HT-29 (cell line): ENCODE data around the gene ALKBH6. TPM values are rescaled to one million over a fixed set of nuclear protein-coding genes. Genes with fewer than 3 reads are reported as not detected.
A peak's percentile ranks its signal among the peaks of the same experiment; 100 is the strongest.
"Not testable (repeated sequence)": the region's sequence is repeated elsewhere in the genome, so short reads cannot be mapped to it uniquely, and the experiment has no call there.

ENCODE experiments used
- DNase-seq: peaks from one replicate; pipeline ENCODE4 v3.0.0-alpha.2; 2015; ENCODE audit warnings: low spot score
- total RNA-seq: library from RNA; depleted of rRNA; stranded (reverse); fragments of >200 nt; shearing (Covaris generic); gene quantifications from 2 replicates; pipeline ENCODE4 v1.2.3, GENCODE V29; 2014

The ALKBH6 gene
- total RNA-seq, 1 experiment from 2014 or later, result 124 TPM

- DNase-seq, result no peak
Measured at GRCh38 chr19:35992907-35993765, 20.9 kb downstream of the ALKBH6 start.

GRCh38 chr19:35991731-35992450, 22.1 kb downstream of the ALKBH6 start:
- DNase-seq, result no peak

- no peak for DNase-seq
Measured at GRCh38 chr19:35990771-35991730, 23.0 kb downstream of the ALKBH6 start.

- no peak for DNase-seq
Measured at GRCh38 chr19:35990156-35990555, 23.9 kb downstream of the ALKBH6 start.

GRCh38 chr19:35988824-35989223, 25.2 kb downstream of the ALKBH6 start:
- DNase-seq, result no peak

- DNase-seq, result no peak
Measured at GRCh38 chr19:35987571-35987896, 26.5 kb downstream of the ALKBH6 start.

GRCh38 chr19:35986664-35987570, 27.1 kb downstream of the ALKBH6 start:
- DNase-seq, result no peak

GRCh38 chr19:35986111-35986510, 27.9 kb downstream of the ALKBH6 start:
- DNase-seq, result no peak

GRCh38 chr19:35983177-35983576, 30.8 kb downstream of the ALKBH6 start:
- no peak for DNase-seq

- not testable (repeated sequence) for DNase-seq
Measured at GRCh38 chr19:35980997-35981396, 33.0 kb downstream of the ALKBH6 start.

- DNase-seq, result no peak
Measured at GRCh38 chr19:35978832-35979365, 35.1 kb downstream of the ALKBH6 start.

- no peak for DNase-seq
Measured at GRCh38 chr19:35978271-35978670, 35.7 kb downstream of the ALKBH6 start.

GRCh38 chr19:35977446-35978222, 36.4 kb downstream of the ALKBH6 start:
- peak; percentile 40 for DNase-seq

- peak; percentile 49 for DNase-seq
Measured at GRCh38 chr19:35975608-35976214, 38.3 kb downstream of the ALKBH6 start.

- no peak for DNase-seq
Measured at GRCh38 chr19:35973487-35973886, 40.5 kb downstream of the ALKBH6 start.

- no peak for DNase-seq
Measured at GRCh38 chr19:35966771-35967170, 47.2 kb downstream of the ALKBH6 start.

GRCh38 chr19:35963514-35963913, 50.5 kb downstream of the ALKBH6 start:
- peak; percentile 56 for DNase-seq

GRCh38 chr19:35960432-35960972, 53.5 kb downstream of the ALKBH6 start:
- DNase-seq, result no peak

GRCh38 chr19:35959968-35960320, 54.1 kb downstream of the ALKBH6 start:
- DNase-seq, result no peak
